Endometrial microvascular endothelial cells (primary cell): Measurements from ENCODE around the gene ATP2A3. TPM values are rescaled to one million over a fixed set of nuclear protein-coding genes. Genes with fewer than 3 reads are reported as not detected.

Source experiments
- in situ Hi-C: cut with HindIII; loops from 2 replicates; pipeline ENCODE4 v1.10.0; 2017; ENCODE audit warnings: low sequenced_read_pairs, low pct_unique_long_range_greater_than_20kb; ENCODE audit errors: inconsistent ontology term
- total RNA-seq: library from RNA; depleted of rRNA; stranded (reverse); fragments of >200 nt; gene quantifications from one replicate; pipeline ENCODE4 v1.2.3, GENCODE V29; 2015; ENCODE audit errors: inconsistent ontology term

The ATP2A3 gene
- total RNA-seq, 1 donor from 2014 or later: 0.84 TPM

DNA sequence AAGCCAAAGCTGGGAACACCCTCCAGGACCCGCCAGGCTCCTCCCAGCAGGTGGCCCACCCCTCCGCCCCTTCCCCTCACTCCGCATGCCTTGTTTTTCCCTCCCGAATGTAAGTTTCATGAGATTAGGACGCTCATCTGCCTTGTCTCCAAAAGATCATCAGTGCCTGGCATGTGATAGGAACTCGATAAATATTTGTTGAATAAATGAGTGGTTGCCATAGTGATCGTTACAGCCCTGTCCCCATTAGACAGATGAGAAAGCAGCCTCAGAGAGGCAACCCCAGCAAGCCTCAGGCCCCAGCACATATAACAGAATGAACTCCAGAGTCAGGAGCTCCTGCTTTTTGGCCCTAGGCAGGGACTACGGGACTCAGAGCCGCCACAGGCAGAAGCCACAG is 76.4 kb downstream of the ATP2A3 start:
- in situ Hi-C loops: no loop called here

DNA sequence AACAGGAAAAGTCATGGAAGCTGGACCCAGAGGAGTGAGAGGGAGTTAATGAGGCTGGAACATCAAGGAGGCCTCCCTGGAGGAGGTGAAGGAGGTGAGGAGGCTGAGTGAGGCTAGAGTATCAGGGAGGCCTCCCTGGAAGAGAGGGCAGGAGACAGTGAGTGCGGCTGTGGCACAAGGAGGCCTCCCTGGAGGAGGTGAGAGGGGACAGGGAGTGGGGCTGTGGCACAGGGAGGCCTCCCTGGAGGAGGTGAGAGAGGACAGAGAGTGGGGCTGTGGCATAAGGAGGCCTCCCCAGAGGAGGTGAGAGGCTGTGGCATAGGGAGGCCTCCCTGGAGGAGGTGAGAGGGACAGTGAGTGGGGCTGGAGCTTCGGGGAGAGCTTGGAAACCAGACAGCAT is 76.8 kb downstream of the ATP2A3 start:
- in situ Hi-C loops: no loop called here

DNA sequence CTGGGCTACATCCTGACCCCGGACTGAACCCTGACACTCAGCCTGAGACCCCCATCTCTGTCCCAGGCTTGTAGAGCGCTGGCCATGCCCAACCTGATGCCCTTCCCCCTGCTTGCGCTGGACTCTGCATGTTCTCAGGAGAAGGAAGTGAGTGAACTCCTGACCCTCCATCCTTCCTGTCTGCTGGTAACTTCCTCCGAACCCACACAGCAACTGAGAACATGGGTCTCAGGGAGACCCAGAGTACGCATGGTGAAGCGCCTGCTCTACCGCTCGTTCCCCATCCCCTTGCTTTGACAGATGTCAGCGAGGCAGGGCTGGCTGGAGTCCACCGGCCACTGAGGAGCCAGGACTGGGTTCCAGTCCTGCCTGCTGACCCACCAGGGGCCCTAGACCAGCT is 77.5 kb downstream of the ATP2A3 start:
- in situ Hi-C loops: no loop called here

DNA sequence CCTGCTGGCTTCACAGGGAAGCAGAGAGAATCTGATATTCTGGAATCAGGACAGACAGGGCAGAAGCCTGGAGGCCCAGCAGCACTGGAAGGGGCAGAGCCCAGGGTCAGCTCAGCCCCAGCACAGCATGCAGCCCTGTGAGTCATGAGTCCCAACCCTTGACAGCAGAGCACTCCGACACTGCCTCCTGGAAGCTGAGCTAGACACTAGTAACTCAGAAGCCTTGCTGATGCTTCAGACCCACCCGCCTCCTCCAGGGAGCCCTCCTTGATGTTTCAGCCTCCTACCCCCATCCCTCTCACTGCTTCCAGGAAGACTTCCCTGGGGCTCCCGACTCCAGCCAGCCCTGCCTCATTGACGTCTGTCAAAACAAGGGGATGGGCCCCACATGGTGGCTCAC is 78.3 kb downstream of the ATP2A3 start:
- in situ Hi-C loops: no loop called here

DNA sequence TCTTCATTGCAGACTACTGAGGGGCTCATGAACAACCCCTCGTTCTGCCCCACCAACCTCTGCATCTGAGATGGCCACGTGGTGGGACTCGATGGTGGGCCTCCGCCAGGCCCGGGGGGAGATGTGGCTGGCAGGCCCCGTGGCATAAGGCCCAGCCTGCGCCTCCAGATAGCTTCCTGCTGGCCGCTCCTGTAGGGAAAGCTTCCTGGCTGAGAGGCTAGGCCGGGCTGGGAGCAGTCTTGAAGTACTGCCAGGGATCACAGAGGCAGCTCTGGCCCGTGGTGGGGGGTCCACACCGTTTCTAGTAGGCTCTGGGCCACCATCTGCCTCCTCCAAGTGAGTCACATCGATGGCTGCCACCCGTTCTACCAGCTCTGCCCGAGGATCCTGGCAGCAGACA is 79.0 kb downstream of the ATP2A3 start:
- in situ Hi-C loops: no loop called here

DNA sequence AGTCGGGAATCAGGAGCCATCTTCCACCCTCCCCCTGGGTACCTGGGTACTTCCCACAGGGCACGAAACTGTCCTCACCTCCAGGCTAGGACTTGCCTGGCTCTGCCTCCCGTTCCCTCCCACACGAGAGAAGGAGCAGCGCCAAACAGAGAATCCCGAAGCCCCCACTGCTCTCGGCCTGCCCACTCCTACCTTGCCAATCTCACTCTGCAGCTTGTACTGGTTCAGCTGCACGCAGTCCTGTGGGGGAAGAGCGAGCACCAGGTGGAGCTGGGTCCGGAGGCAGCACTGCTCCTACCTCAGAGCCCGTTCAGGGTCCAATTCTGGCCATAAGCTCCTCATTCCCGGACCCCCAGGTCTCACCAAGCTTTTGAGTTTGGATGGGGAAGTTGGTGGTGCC is 80.0 kb downstream of the ATP2A3 start:
- in situ Hi-C loops: no loop called here

DNA sequence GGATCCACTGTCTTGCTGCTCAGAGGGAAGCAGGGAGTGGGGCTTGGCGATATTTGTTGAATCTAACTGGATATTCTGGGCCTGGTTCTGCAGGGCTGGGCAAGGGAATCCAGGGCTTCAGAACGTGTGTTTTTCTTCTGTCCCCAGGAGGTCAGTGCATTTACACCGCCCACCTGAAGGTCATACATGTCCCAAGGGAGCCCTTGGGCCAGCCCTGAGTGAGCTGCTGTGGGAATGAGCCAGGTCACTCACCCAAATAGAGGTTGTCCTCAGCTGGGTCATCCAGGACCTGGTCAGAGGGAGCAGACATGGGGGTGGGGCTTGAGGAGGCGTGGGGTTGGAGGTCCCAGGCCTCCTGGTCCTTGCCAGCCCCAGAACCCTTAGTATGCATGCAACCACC is 82.0 kb downstream of the ATP2A3 start:
- in situ Hi-C loops: no loop called here

DNA sequence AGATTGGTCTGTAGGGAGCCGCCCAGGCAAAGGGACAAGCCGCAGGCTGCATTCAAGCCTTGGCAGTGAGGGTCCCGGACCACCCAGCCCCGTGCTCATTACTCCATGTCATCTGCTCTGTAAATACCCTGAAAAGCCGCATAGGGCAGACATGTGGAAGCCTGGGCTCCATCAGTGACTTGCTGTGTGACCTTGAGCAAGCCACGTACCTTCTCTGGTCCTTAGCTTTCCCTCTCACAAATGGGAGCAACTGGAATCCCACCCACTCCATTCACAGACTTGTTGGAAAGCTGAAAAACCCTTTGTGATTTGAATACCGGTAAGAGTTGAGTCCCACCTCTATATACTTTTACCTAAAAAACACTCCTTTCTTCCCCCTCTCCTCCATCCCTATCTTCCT is 83.3 kb downstream of the ATP2A3 start:
- in situ Hi-C loops: no loop called here

DNA sequence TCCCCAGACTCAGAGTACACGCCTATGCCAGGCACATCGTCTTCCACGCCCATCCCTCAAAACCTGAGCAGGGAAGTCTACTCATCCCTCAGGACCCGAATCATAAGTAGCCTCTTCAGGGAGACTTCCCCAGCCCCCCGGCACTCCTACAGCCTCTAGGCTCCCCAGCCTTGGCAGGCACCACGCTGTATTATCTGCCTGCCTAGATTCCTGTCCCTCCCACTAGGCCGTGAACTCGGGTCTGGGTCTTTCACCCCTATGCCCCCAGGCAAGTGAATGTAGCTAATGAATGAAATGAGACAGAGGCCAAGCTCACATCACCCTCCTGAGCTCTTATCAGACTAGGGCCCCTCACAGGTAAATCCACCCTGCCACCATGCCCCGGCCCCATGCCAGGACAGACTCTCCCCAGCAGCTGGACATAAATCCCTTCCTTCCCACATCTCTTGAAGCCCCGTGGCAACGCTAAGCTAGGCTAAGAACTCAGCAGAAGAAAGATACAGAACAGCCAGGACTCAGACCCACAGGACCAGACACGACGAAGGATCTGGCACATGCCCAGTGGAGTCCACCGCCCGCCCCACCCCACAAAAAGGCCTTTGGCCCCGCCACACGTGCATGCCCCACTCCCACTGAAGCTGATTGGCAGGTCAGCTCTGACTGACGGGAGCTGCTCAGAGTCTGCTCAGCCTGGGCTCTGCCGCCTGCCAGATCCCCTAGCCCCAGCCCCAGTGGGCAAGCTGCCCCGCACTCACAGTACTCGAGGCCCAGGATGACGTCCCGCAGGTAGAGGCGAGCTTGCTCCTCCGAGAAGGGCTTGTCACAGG is 84.4 kb downstream of the ATP2A3 start:
- in situ Hi-C loops: no loop called here

DNA sequence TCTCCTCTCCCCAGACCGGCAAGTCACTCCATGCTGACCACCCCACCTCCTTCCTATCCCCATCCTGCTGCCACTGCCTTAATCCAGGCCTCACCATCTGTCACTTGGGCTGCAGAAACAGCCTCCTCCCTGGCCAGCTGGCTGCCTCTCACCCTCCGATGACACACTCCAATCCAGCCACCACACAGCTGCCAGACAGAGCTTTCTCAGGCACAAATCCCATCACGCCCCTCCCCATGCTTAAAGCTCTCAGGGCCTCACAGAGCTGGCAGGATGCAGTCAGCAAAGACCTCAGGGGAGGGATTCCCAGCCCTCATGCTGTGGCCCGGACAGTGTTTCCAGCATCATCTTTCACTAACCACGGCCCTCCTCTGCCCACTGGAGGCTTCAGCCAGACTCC is 85.1 kb downstream of the ATP2A3 start:
- in situ Hi-C loops: no loop called here

DNA sequence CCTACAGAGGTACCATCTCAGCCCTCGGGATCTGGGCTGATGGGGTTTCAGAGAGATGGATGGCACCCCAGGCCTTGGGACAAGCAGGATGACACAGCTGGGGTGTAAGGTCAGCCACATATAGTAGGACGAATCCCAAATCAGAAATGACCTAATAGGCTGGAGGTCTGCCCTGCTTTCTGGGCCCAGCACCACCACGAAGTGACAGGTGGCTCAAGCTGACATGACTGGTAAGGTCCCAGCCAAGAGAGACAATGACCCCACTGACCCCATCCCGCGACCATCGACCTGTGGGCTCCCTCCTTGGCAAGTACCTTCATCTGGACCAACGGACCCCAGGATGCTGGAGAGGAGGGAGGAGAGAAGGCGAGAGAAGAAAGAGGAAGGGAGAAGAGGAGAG is 87.0 kb downstream of the ATP2A3 start:
- in situ Hi-C loops: no loop called here

DNA sequence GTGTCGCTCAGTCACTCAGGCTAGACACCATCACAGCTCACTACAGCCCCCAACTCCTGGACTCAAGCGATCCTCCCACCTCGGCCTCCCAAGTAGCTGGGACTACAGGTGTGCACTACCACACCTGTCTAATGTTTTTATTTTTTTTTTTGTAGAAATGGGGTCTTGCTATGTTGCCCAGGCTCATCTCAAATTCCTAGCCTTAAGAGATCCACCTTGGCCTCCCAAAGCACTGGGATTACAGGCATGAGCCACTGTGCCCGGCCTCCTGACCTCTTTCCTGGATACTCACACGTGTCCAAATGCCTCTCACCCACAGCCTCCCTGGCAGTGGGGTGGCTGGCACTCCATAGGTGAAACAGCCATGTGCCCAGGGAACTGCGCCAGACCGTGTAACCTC is 88.9 kb downstream of the ATP2A3 start:
- in situ Hi-C loops: no loop called here

Other genes starting within 250 kb of the ATP2A3 start
- gene HASPIN, start 240.5 kb downstream of the ATP2A3 start, total RNA-seq: 17.2 TPM
- gene ITGAE, start 163.2 kb downstream of the ATP2A3 start, total RNA-seq: 23.0 TPM
- 29.1 TPM for gene NCBP3, start 118.2 kb downstream of the ATP2A3 start, total RNA-seq
- 2.9 TPM for gene CAMKK1, start 71.4 kb downstream of the ATP2A3 start, total RNA-seq
- gene P2RX1, start 48.0 kb downstream of the ATP2A3 start, total RNA-seq: not detected
- 26.4 TPM for gene ZZEF1, start 178.6 kb upstream of the ATP2A3 start, total RNA-seq
- gene CYB5D2, start 178.8 kb upstream of the ATP2A3 start, total RNA-seq: 29.3 TPM